IMR-90 (cell line): ENCODE data around the gene CPA5. TPM values are rescaled to one million over a fixed set of nuclear protein-coding genes. Genes with fewer than 3 reads are reported as not detected.

Source experiments
- ATAC-seq: fragments of 200-7000 bp; cut with Tn5 transposase; 2 replicates; pipeline ENCODE4 v1.9.1; 2020; ENCODE audit warnings: low read depth, mild to moderate bottlenecking, moderate library complexity
- BruUV-seq: library from RNA; stranded (reverse); fragments of 400-500 nt; replicated peaks from 2 replicates; lab custom pipeline; 2021; lab: Mats Ljungman, UMichigan
- CTCF ChIA-PET: fragments of 300-600 bp; formaldehyde crosslinking; extraction: SDS; loops from one replicate; lab custom pipeline; 2021; ENCODE audit warnings: antibody characterized with exemption; lab: Yijun Ruan, JAX
- POLR2A ChIA-PET: fragments of 300-600 bp; sonication (Branson Sonifier 250); formaldehyde crosslinking; loops from one replicate; lab custom pipeline; 2022; ENCODE audit warnings: antibody characterized with exemption; ENCODE audit not compliant: unreplicated experiment; lab: Charles Lee
- DNase-seq: peaks from one replicate; pipeline ENCODE4 v3.0.0; 2013
- H2AFZ ChIP-seq: replicated peaks from 2 replicates; pipeline ENCODE3; 2013; ENCODE audit warnings: low read length, mild to moderate bottlenecking; ENCODE audit not compliant: poor library complexity
- H2AK5ac ChIP-seq: 2 replicates; pipeline ENCODE4 v1.6.1; 2013; ENCODE audit warnings: low read depth, low read length, inconsistent platforms
- H2AK9ac ChIP-seq: replicated peaks from 2 replicates; pipeline ENCODE3; 2013; ENCODE audit warnings: mild to moderate bottlenecking, low read depth, low read length, moderate library complexity; ENCODE audit not compliant: poor library complexity
- H2BK120ac ChIP-seq: 2 replicates; pipeline ENCODE4 v1.6.1; 2013; ENCODE audit warnings: low read depth, low read length, inconsistent platforms
- H2BK15ac ChIP-seq: 3 replicates; pipeline ENCODE4 v1.6.1; 2013; ENCODE audit warnings: low read depth, low read length, inconsistent platforms
- H2BK20ac ChIP-seq: 2 replicates; pipeline ENCODE4 v1.6.1; 2013; ENCODE audit warnings: low read depth, mild to moderate bottlenecking, inconsistent platforms, low read length, moderate library complexity
- H2BK5ac ChIP-seq: 2 replicates; pipeline ENCODE4 v1.6.1; 2013; ENCODE audit warnings: mild to moderate bottlenecking, low read depth, low read length, inconsistent platforms; ENCODE audit not compliant: poor library complexity, severe bottlenecking
- H3K14ac ChIP-seq: replicated peaks from 2 replicates; pipeline ENCODE4 v1.6.1; 2013; ENCODE audit warnings: low read depth, low read length, inconsistent platforms
- H3K18ac ChIP-seq: 2 replicates; pipeline ENCODE4 v1.6.1; 2013; ENCODE audit warnings: low read depth, low read length, control low read depth
- H3K23ac ChIP-seq: 2 replicates; pipeline ENCODE4 v1.6.1; 2013; ENCODE audit warnings: low read depth, low read length, inconsistent platforms
- H3K27ac ChIP-seq: 2 replicates; pipeline ENCODE4 v1.5.1; 2013; ENCODE audit warnings: mild to moderate bottlenecking, control low read depth, low read length; ENCODE audit not compliant: insufficient read depth
- H3K27me3 ChIP-seq: 2 replicates; pipeline ENCODE4 v1.6.1; 2013; ENCODE audit warnings: low read length; ENCODE audit not compliant: control insufficient read depth, insufficient read depth
- H3K36me3 ChIP-seq: 2 replicates; pipeline ENCODE4 v1.6.1; 2013; ENCODE audit warnings: low read length, mixed read lengths; ENCODE audit not compliant: control insufficient read depth, insufficient read depth
- H3K4ac ChIP-seq: 2 replicates; pipeline ENCODE4 v1.6.1; 2013; ENCODE audit warnings: low read depth, low read length, inconsistent platforms
- H3K4me1 ChIP-seq: 2 replicates; pipeline ENCODE4 v1.6.1; 2013; ENCODE audit warnings: low read length, mixed read lengths; ENCODE audit not compliant: control insufficient read depth, insufficient read depth
- H3K4me2 ChIP-seq: 2 replicates; pipeline ENCODE4 v1.6.1; 2013; ENCODE audit warnings: low read depth, mild to moderate bottlenecking, control low read depth, low read length, moderate library complexity
- H3K4me3 ChIP-seq: 2 replicates; pipeline ENCODE4 v1.5.1; 2013; ENCODE audit warnings: low read depth, mild to moderate bottlenecking, control low read depth, low read length, moderate library complexity; ENCODE audit not compliant: insufficient read depth
- H3K56ac ChIP-seq: 2 replicates; pipeline ENCODE4 v1.6.1; 2013; ENCODE audit warnings: low read length, inconsistent platforms; ENCODE audit not compliant: insufficient read depth; ENCODE audit errors: extremely low read depth
- H3K79me1 ChIP-seq, 2 experiments: 2 replicates each; pipeline ENCODE4 v1.6.1; 2013; ENCODE audit warnings: low read length in 2 of 2, inconsistent platforms in 1 of 2, low read depth in 1 of 2
- H3K9ac ChIP-seq: 2 replicates; pipeline ENCODE4 v1.6.1; 2013; ENCODE audit warnings: low read depth, low read length, control low read depth
- H3K9me1 ChIP-seq: 2 replicates; pipeline ENCODE4 v1.6.1; 2013; ENCODE audit warnings: low read length, inconsistent platforms; ENCODE audit not compliant: insufficient read depth
- H3K9me3 ChIP-seq: 2 replicates; pipeline ENCODE4 v1.6.1; 2013; ENCODE audit warnings: low read length; ENCODE audit not compliant: control insufficient read depth, insufficient read depth
- H4K20me1 ChIP-seq: 2 replicates; pipeline ENCODE4 v1.6.1; 2013; ENCODE audit warnings: low read length, inconsistent platforms; ENCODE audit not compliant: insufficient read depth
- H4K5ac ChIP-seq: 2 replicates; pipeline ENCODE4 v1.6.1; 2013; ENCODE audit warnings: mild to moderate bottlenecking, low read depth, low read length, control low read depth
- H4K8ac ChIP-seq, 2 experiments: 2 replicates each; pipeline ENCODE4 v1.6.1; 2013; ENCODE audit warnings: low read depth in 2 of 2, low read length in 2 of 2, control low read depth in 1 of 2, inconsistent platforms in 1 of 2
- H4K91ac ChIP-seq: 2 replicates; pipeline ENCODE4 v1.6.1; 2013; ENCODE audit warnings: low read depth, low read length, inconsistent platforms; ENCODE audit not compliant: insufficient read depth
- CEBPB ChIP-seq: IDR thresholded peaks from 2 replicates; pipeline ENCODE4 v1.6.1; 2012; ENCODE audit warnings: low read depth, low read length, improper control_type of control experiment
- POLR2A ChIP-seq: IDR thresholded peaks from 2 replicates; pipeline ENCODE4 v1.6.1; 2012; ENCODE audit warnings: mild to moderate bottlenecking, low read depth, low read length
- WGBS, 2 experiments: methylation state at CpG; one replicate each; pipeline versions ENCODE4 v1.1.5 to v1.1.7; 2013; ENCODE audit warnings: missing lambda C conversion rate in 2 of 2; ENCODE audit not compliant: insufficient read length in 1 of 2; ENCODE audit errors: extremely low coverage in 2 of 2; 5-methylcytosine and 5-hydroxymethylcytosine counted together
- dilution Hi-C: fragments of 300-500 bp; cut with HindIII; formaldehyde crosslinking; loops from one replicate; pipeline ENCODE4 v1.14.3; 2018; ENCODE audit warnings: low sequenced_read_pairs; ENCODE audit not compliant: unreplicated experiment
- in situ Hi-C: fragments of 300-500 bp; cut with MboI; formaldehyde crosslinking; loops from 3 replicates; pipeline ENCODE4 v1.14.3; 2019; ENCODE audit warnings: low sequenced_read_pairs, inconsistent platforms, mixed read lengths
- intact Hi-C: fragments of 100-400 bp; cut with micrococcal nuclease; formaldehyde crosslinking; loops from 2 replicates; pipeline ENCODE4 v1.10.0; 2022
- polyA plus RNA-seq, 3 experiments: library from polyadenylated mRNA; depleted of rRNA; stranded (reverse); fragments of >200 nt; gene quantifications; 2 replicates each; pipeline ENCODE4 v1.2.3, GENCODE V29; 2012; ENCODE audit warnings: low replicate concordance in 1 of 3
- total RNA-seq: library from RNA; depleted of rRNA; stranded (reverse); fragments of >200 nt; gene quantifications from 2 replicates; pipeline ENCODE4 v1.2.3, GENCODE V29; 2012

The CPA5 gene
- total and polyA plus RNA-seq, 2 of the 4 experiments (the other 2 are of a cell fraction) = under 0.01 to 0.86 TPM

DNA sequence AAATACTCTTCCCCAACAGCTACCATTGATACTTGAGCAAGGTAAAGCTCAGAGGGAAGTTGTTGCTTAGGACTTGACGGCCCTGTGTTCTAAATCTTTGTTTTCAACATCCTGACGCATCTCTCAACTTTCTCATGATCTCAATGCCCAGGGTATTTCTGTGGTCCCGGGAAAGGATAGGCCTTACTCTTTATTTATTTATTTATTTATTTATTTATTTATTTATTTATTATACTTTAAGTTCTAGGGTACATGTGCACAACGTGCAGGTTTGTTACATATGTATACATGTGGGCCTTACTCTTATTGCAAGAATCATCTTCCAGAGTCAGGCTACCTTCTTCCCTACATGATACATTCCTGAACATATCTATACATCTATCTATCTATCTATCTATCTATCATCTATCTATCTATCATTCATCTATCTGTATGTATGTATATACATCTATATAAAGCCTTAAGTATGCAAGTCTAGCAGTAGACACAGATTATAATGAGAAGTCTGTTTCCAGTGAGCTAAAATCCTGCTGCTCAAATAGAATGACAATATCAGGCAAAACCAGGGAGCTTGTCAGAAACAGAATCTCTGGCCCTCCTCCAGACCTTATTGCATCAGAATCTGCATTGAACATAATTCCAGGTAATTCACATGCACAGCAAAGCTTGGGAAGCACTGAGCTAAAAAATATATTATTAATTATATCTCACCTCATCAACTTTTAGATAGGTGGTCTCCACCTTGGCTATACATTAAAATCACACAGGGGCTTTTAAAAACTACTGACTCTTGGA, 12.2 kb upstream of the CPA5 start:
- dilution Hi-C loops = no loop called here
- Histone ChIP-seq H3K9me3 (no peaks in the 10 kb centered on the region), H3K4ac (no peak overlapping the region), H3K9ac (no peak overlapping the region), H2BK15ac (no peak overlapping the region), H3K4me1 (no peaks in the 10 kb centered on the region), H3K14ac (no peak overlapping the region), H2BK5ac (no peak overlapping the region), H3K27ac (no peak overlapping the region), H3K27me3 (no peaks in the 10 kb centered on the region), H2AFZ (no peak overlapping the region), H2AK9ac (no peak overlapping the region), H4K5ac (no peak overlapping the region), H3K9me1 (peaks cover 1% of the 10 kb centered on the region; the same call in 1 of the 2 replicates), H2AK5ac (no peak overlapping the region), H3K79me1 (no peaks in the 10 kb centered on the region), H3K23ac (no peak overlapping the region), H3K36me3 (no peaks in the 10 kb centered on the region), H4K20me1 (no peaks in the 10 kb centered on the region), H2BK20ac (no peak overlapping the region), H4K91ac (no peak overlapping the region), H3K4me2 (no peak overlapping the region), H3K56ac (no peak overlapping the region), H3K18ac (no peak overlapping the region), H3K4me3 (no peak overlapping the region), H2BK120ac (no peak overlapping the region), H4K8ac (no peak overlapping the region)
- ChIA-PET CTCF (interaction anchor here (1.3 kb wide), 1 partner anchor 12 kb away, joined by 3 read pairs; no protein-coding TSS in a partner anchor), POLR2A (no interaction called here)
- in situ Hi-C loops = no loop called here
- no CpG with 5 or more reads among the region's 4 CpGs for WGBS, 2 experiments
- BruUV-seq = no TSS peak
- intact Hi-C loops = no loop called here
- DNase-seq (no peak), ATAC-seq (no peak)
- TF ChIP-seq POLR2A (no peak), CEBPB (0 out of 2 replicates have a peak, but pooled peaks have one; percentile 2)
